ENCODE results near the gene ZNF730.

DNA sequence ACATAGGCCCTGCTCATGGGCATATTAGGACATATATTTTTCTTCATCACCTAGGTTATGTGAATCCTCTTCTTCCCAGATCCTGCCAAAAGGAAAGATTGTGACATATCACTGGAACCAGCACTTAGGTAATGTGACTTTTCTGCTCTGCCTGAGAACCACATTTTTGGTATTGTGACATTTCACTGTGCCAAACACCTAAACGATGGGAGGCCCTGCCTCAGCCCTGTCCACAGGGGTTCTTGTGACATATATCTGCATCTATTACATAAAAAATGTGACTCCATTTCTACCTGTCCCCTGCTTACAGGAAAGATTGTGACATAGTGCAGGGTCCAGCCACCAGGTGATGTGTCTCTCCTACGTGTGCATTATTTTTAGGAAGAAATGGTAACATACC is 18.5 kb upstream of the ZNF730 start:
- TF ChIP-seq, protein P1, sequence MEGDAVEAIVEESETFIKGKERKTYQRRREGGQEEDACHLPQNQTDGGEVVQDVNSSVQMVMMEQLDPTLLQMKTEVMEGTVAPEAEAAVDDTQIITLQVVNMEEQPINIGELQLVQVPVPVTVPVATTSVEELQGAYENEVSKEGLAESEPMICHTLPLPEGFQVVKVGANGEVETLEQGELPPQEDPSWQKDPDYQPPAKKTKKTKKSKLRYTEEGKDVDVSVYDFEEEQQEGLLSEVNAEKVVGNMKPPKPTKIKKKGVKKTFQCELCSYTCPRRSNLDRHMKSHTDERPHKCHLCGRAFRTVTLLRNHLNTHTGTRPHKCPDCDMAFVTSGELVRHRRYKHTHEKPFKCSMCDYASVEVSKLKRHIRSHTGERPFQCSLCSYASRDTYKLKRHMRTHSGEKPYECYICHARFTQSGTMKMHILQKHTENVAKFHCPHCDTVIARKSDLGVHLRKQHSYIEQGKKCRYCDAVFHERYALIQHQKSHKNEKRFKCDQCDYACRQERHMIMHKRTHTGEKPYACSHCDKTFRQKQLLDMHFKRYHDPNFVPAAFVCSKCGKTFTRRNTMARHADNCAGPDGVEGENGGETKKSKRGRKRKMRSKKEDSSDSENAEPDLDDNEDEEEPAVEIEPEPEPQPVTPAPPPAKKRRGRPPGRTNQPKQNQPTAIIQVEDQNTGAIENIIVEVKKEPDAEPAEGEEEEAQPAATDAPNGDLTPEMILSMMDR (IDR thresholded peaks at IDR 0.05) = no peak
- TF ChIP-seq POLR2A (IDR thresholded peaks at IDR 0.05) (no peak), POLR2AphosphoS5 (IDR thresholded peaks at IDR 0.05) (no peak)
